ENCODE data around the gene LYRM4.
"Not testable (repeated sequence)": the region's sequence is repeated elsewhere in the genome, so short reads cannot be mapped to it uniquely, and the experiment has no call there.

LYRM4 gene

DNA sequence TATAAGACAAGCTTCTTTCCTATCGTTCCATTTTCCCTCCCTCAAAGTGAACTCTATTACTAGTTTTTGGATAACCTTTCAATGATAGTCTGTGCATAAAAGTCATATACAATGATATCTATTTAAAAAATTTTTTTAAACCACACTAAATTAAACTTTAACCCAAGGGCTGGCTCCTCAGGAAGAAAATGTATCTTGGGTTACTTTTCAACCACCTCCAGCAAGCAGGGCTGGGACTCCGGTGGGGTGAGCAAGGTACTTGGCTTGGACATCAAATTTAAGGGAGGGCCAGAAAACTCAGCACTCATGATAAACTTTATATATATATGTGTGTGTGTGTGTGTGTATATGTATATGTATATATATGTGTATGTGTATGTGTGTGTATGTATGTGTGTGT, 189.5 kb downstream of the LYRM4 start:
- DNase-seq = no peak

DNA sequence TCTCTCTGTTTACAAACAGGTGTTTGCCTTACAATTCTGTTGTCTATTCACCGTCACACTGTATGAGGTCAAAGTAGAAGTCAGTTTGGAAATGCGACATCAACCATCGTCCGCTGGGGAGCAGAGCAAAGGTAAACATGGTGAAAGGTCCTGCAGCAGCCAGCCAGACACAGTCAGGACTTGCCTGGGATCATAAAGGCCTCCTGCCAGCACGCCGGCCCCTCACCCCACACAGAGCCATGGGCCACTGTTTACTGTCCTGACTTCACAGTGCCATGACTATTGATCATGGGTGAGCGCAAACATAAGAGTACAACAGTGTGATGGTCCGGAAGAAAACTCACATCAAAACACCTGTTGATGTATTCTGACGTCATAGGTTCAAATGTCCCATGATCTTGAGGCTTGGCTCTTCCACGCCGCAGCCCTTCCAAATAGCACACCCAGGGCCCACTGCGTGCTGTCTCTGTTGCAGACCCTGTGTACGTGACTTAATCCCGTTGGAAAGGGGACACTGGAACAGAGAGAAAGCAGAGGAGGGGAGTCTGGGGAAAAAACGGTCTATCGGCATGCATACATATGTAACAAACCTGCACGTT, 192.5 kb downstream of the LYRM4 start:
- no peak for DNase-seq

DNA sequence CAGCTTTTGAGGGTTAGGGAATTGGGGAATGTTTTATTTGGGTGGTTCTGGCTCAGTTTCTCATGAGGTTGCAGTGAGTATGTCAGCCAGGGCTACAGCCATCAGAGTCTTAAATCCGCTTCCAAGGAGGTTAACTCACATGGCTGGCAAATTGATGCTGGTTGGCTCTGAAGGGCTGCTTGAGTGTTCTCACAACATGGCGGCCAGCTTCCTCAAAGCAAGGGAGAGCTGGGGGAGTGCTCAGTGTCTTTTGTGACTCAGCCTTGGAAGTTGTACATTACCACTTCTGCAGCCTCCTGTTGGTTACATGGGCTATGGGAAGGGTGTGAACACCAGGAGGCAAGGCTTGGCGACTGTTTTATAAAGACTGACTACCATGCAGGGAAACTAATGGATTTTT, 193.4 kb downstream of the LYRM4 start:
- no peak for DNase-seq

DNA sequence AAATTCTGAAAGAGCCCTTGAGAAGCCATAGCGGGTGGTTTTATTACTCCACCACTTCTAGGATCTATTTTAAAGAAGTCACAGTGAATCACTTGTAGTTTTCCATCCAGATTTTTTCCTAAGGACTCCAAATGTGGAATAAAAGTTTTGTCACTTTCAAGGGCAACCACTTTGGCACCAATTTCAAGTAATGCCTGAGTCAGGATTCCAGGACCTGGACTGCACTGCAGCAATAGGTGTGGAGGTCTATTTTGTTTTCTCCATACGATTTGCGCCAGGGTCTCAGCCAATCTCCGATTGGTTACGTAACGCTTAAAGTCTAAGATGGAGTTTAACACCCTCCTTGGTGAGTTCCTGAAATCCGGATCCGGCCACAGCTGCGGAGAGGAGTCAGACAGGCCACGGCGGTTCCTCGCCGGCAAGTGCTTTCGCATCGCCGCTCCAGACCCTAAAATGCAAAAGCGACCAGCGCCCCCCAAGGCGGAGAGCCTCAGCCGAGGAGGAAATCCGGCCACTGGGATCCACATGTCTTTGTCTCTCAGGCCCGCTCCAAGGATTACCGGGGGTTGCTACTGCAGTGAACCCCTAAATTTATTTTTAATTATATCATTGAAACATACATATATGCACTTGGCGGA, 194.2 kb downstream of the LYRM4 start:
- no peak for DNase-seq

DNA sequence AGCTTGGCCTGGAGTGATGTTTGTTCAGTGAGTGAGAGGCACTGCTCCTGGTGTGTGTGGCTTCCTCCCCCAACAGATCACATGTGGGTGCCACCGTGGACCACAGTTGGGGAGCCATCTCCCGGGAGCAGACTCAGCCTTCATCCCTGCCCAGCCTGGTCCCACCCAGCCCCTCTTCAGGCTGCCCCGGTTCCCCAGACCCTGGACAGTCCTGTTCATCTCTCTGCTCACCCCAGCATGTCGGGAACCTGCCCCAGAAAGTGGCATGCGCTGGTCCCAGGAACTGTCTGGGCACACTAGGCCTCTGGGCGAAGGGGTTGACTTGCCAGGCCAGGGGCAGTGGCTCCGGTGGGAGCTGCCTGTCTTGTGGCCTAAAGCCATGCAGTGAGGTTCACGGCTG, 197.1 kb downstream of the LYRM4 start:
- no peak for DNase-seq

DNA sequence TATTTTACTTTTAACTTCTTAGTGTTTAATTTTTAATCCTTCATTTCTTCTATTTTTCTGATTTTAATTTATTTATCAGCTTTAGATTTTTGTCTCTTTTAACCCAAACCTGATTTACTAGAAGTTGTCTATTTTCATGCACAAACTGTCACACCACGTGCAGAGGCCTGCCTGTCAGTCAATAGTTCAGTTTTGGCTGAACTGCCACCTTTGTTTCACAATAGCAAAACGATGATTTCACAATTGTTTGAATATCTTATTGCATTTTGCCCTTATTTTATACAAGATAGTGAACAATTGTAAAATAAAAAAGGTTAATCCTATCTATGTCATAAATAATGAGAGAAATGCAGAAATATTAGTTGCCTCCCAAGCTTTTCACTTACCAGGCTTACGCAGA, 199.6 kb downstream of the LYRM4 start:
- no peak for DNase-seq

DNA sequence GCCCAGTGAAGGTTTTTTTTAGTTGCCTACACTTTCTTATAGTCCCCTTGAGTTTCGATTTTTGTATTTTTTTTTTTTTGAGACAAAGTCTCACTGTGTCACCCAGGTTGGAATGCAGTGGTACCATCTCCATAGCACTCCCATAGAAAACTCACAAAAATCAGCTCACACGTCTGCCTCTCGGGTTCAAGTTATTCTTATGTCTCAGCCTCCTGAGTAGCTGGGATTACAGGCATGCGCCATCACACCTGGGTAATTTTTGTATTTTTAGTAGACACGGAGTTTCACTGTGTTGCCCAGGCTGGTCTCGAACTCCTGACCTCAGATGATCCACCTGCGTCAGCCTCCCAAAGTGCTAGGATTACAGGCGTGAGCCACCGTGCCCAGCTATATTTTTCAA, 200.3 kb downstream of the LYRM4 start:
- not testable (repeated sequence) for DNase-seq

DNA sequence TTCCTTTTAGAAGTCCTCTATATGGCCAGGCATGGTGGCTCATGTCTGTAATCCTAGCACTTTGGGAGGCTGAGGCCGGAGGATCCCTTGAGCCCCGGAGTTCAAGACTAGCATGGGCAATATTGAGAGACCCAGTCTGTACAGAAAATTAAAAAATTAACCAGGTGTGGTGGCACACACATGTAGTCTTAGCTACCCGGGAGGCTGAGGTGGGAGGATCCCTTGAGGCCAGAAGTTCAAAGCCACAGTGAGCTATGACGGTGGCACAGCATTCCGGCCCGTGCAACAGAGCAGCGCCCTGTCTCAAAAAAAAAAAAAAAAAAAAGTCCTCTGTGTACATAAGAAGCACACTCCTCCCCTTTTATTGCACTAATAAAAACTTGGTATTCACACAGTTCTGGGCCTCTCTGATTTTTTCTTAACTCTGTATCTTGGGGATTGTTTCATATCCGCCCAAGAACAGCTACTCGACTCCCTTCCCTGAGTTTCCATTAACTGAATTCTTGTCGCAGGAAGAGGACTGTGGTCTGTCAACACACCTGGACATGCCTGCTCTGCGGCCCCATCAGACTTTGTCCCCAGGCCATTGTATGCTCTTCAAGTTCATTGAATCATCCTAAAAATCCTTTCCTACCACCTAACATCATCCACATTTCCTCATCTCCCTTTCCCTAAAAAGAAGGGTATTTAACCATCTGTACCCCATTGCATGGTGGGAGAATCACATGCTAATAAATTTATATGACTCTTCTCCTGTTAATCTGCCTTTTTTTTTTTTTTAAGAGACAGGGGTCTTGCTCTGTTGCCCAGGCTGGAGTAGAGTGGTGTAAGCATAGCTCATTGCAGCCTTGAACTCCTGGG, 201.5 kb downstream of the LYRM4 start:
- DNase-seq = no peak

Data from activated T-cell treated with anti-CD3 and anti-CD28 coated beads, Interleukin-2, amount 50 U/mL, for 48 hours (primary cell).